Lower lobe of right lung (tissue), 2 donors: ENCODE measurements around the gene PER1. TPM values are rescaled to one million over a fixed set of nuclear protein-coding genes. Genes with fewer than 3 reads are reported as not detected.

Source experiments
- ATAC-seq, 2 donors: fragments of 200-7000 bp; cut with Tn5 transposase; one replicate each; pipeline ENCODE4 v1.9.1; 2020 to 2022; ENCODE audit warnings: mild to moderate bottlenecking in 2 of 2, moderate library complexity in 2 of 2
- DNase-seq: peaks from one replicate; pipeline ENCODE4 v3.0.0-alpha.2; 2020
- H3K27ac ChIP-seq: fragments of 200-600 bp; one replicate; pipeline ENCODE4 v1.8.0; 2022
- H3K27me3 ChIP-seq: fragments of 200-600 bp; one replicate; pipeline ENCODE4 v1.8.0; 2022; ENCODE audit warnings: low read depth
- H3K36me3 ChIP-seq: fragments of 200-600 bp; one replicate; pipeline ENCODE4 v1.8.0; 2022; ENCODE audit warnings: mild to moderate bottlenecking
- H3K4me1 ChIP-seq: fragments of 200-600 bp; one replicate; pipeline ENCODE4 v1.8.0; 2022
- H3K4me3 ChIP-seq: fragments of 200-600 bp; one replicate; pipeline ENCODE4 v1.8.0; 2022; ENCODE audit warnings: mild to moderate bottlenecking
- H3K9me3 ChIP-seq: fragments of 200-600 bp; one replicate; pipeline ENCODE4 v1.8.0; 2022
- intact Hi-C: fragments of 100-400 bp; cut with DNase I; formaldehyde crosslinking; loops from one replicate; pipeline ENCODE4 v1.11.0; 2022
- microRNA-seq: library from miRNA; unstranded; fragments of <30 nt; microRNA quantifications from one replicate; pipeline ENCODE4 v1.2.0, GENCODE V29; 2020; ENCODE audit warnings: borderline number of aligned reads
- total RNA-seq: library from RNA; stranded (reverse); fragmentation: NEBNext Ultra II Directional; extraction: Animal tissue kit (Norgen Biotek cat#: 25700); gene quantifications from one replicate; pipeline ENCODE4 v1.2.1, GENCODE V29; 2021
- TF ChIP-seq, protein P1 (sequence below): fragments of 200-600 bp; IDR thresholded peaks from one replicate; pipeline ENCODE4 v1.8.0; 2022; ENCODE audit warnings: antibody characterized with exemption, mild to moderate bottlenecking
- donor health status: DM: no; HTN: yes; CAD: no; lungs with severe emphysema.

The PER1 gene
- total RNA-seq, 1 donor from 2014 or later = 252 TPM

DNA sequence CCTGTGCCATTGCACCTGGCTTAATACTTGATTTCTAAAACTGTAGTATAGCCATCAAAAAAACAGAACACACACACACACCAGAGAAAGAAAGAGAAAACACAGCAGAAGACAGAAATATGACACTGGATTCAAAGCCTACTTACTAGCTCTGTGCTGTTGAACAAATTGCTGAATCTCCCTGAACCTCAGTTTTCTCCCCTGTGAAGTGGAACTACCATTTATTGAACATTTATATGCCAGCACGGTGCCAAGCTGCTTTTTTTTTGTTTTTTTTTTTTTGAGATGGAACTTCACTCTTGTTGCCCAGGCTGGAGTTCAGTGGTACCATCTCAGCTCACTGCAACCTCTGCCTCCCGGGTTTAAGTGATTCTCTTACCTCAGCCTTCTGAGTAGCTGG, 51.4 kb downstream of the PER1 start:
- Histone ChIP-seq H3K27ac (no peak overlapping the region), H3K27me3 (no peaks in the 10 kb centered on the region), H3K4me3 (no peak overlapping the region), H3K9me3 (no peaks in the 10 kb centered on the region), H3K4me1 (no peaks in the 10 kb centered on the region), H3K36me3 (no peaks in the 10 kb centered on the region)
- DNase-seq (no peak), ATAC-seq (no peak)
- TF ChIP-seq, protein P1, sequence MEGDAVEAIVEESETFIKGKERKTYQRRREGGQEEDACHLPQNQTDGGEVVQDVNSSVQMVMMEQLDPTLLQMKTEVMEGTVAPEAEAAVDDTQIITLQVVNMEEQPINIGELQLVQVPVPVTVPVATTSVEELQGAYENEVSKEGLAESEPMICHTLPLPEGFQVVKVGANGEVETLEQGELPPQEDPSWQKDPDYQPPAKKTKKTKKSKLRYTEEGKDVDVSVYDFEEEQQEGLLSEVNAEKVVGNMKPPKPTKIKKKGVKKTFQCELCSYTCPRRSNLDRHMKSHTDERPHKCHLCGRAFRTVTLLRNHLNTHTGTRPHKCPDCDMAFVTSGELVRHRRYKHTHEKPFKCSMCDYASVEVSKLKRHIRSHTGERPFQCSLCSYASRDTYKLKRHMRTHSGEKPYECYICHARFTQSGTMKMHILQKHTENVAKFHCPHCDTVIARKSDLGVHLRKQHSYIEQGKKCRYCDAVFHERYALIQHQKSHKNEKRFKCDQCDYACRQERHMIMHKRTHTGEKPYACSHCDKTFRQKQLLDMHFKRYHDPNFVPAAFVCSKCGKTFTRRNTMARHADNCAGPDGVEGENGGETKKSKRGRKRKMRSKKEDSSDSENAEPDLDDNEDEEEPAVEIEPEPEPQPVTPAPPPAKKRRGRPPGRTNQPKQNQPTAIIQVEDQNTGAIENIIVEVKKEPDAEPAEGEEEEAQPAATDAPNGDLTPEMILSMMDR = no peak
- intact Hi-C loops = no loop called here

DNA sequence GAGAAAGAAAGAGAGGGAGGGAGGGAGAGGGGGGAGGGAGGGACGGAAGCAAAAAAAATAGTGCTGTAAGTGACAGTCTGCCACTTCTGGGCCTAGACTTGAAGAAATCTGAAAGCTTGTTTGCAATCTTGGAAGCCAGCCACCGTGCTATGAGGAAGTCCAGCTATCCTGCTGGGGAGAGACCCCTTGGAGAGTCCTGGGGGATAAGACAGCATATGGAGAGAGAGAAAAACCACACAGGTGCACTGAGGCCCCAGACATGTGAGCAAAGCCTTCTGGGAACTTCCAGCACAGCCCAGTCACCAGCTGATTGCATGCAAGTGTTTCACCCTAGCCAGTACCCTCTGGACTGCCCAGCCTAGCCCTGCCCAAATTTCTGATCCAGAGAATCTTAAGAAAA, 52.1 kb downstream of the PER1 start:
- intact Hi-C loops = no loop called here
- ATAC-seq = peak in 1 of 2 donors; percentile 16
- H3K9me3 ChIP-seq = no peaks in the 10 kb centered on the region
- no peak overlapping the region for H3K27ac ChIP-seq
- no peak for DNase-seq
- no peaks in the 10 kb centered on the region for H3K4me1 ChIP-seq
- H3K36me3 ChIP-seq = no peaks in the 10 kb centered on the region
- H3K4me3 ChIP-seq = no peak overlapping the region
- no peaks in the 10 kb centered on the region for H3K27me3 ChIP-seq
- TF ChIP-seq, protein P1 = no peak

DNA sequence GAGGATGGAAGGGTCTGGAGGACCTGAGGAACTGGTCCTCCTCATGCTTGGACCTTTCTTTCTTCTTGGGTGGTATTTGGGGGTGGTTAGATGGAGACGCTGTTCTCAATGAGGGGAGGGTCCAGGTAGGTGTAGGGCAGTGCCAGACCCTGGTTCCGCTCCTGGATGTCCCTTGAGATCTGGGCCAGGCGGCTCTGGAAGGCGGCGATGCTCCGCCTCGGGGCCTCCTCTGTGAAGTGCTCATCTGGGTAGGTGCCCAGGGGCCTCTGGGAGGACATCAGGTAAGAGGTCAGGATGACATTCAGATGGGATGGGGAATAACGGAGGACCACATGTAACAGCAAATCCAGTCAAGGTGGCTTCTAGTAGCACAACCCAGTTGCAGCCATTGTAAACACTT, 55.7 kb downstream of the PER1 start:
- Histone ChIP-seq H3K4me3 (no peak overlapping the region), H3K27me3 (peaks cover 8% of the 10 kb centered on the region), H3K4me1 (no peaks in the 10 kb centered on the region), H3K27ac (no peak overlapping the region), H3K36me3 (no peaks in the 10 kb centered on the region), H3K9me3 (no peaks in the 10 kb centered on the region)
- no peak for ATAC-seq
- TF ChIP-seq, protein P1 = no peak
- intact Hi-C loops = no loop called here
- DNase-seq = no peak

DNA sequence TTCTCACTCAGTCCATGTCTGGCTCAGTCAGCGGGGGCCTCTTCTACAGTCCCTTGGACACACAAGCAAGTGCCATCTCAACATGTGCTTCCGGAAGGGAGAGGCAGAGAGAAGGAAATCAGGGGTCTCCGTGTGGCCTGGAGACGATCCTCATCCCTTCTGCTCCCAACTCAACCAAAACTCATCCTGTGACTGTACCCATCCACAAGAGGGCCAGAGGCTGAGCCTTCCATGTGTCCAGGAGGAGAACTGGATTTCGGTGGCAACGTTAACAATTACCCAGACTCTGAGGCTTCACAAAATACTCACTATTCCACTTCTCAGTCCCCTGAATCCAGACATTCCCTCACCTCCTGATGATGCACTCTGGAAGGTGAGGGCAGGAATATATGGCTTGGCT, 56.8 kb downstream of the PER1 start:
- ATAC-seq (no peak), DNase-seq (no peak)
- Histone ChIP-seq H3K36me3 (no peaks in the 10 kb centered on the region), H3K4me3 (no peak overlapping the region), H3K27me3 (peaks cover 14% of the 10 kb centered on the region), H3K9me3 (no peaks in the 10 kb centered on the region), H3K4me1 (no peaks in the 10 kb centered on the region), H3K27ac (no peak overlapping the region)
- TF ChIP-seq, protein P1 = no peak
- intact Hi-C loops = no loop called here

DNA sequence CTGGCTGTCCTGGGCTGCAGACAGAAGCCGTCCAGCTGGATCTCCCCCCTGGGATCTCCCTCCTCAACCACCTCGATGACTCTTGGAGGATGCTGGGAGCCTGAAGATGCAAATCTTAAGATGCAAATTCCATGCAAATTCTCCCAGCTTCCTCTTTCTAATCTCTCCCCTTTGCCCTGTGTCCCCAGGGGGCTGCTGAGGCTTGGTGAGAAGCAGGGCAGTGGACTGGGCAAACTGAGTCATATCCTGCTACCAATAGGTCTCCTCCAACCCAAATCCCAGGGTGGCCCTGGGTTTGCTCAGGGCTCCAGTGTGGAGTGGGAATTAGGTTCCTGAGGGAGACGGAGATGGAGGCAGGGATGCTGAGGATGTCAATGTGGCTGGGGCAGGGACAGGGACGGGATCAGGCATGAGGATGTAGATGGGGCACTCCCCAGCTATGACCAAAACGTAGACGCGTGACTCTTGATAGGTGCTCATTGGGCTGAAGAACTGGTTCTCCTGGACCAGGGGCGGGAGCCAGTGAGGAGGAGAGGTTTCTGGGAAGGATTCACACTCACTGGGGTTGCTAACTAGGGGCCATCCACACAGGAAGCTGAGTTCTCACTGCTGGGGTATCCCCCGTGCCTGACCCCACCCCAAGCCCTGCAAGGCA, 61.0 kb downstream of the PER1 start:
- ATAC-seq = no peak
- intact Hi-C loops = no loop called here

More for the DNA sequence above, 61.0 kb downstream of the PER1 start:
- Histone ChIP-seq H3K27me3 (peaks cover 32% of the 10 kb centered on the region), H3K36me3 (no peaks in the 10 kb centered on the region), H3K27ac (no peak overlapping the region), H3K9me3 (no peaks in the 10 kb centered on the region), H3K4me3 (no peak overlapping the region), H3K4me1 (no peaks in the 10 kb centered on the region)
- DNase-seq = no peak
- TF ChIP-seq, protein P1 = no peak

Small RNAs within 50 kb of the gene (microRNA-seq; reads per million reads assigned to microRNA genes)
- gene MIR4521 (36.7 reads per million, percentile 38 among the genes with 10 or more reads in this experiment), gene MIR6883 (not detected)

Other genes starting within 250 kb of the PER1 start
- gene RNF227, start 236.1 kb downstream of the PER1 start, total RNA-seq = 7.5 TPM
- gene KCNAB3, start 222.5 kb downstream of the PER1 start, total RNA-seq = 5.2 TPM
- gene TRAPPC1, start 220.5 kb downstream of the PER1 start, total RNA-seq = 110 TPM
- gene CNTROB, start 220.2 kb downstream of the PER1 start, total RNA-seq = 56.2 TPM
- 3.1 TPM for gene GUCY2D, start 149.8 kb downstream of the PER1 start, total RNA-seq
- 53.5 TPM for gene ALOX15B, start 113.3 kb downstream of the PER1 start, total RNA-seq
- gene ALOX12B, start 64.7 kb downstream of the PER1 start, total RNA-seq = not detected
- gene ALOXE3, start 33.9 kb downstream of the PER1 start, total RNA-seq = not detected
- gene HES7, start 28.3 kb downstream of the PER1 start, total RNA-seq = 0.21 TPM
- gene VAMP2, start 10.5 kb upstream of the PER1 start, total RNA-seq = 77.0 TPM
- 12.9 TPM for gene TMEM107, start 24.0 kb upstream of the PER1 start, total RNA-seq
- 7.7 TPM for gene BORCS6, start 37.8 kb upstream of the PER1 start, total RNA-seq
- 2.2 TPM for gene AURKB, start 58.2 kb upstream of the PER1 start, total RNA-seq
- gene CTC1, start 95.7 kb upstream of the PER1 start, total RNA-seq = 57.8 TPM
- gene PFAS, start 96.9 kb upstream of the PER1 start, total RNA-seq = 25.3 TPM
- gene RANGRF, start 136.3 kb upstream of the PER1 start, total RNA-seq = 24.6 TPM
- gene SLC25A35, start 143.0 kb upstream of the PER1 start, total RNA-seq = 7.7 TPM
- gene ARHGEF15, start 157.8 kb upstream of the PER1 start, total RNA-seq = 30.3 TPM
- not detected for gene ODF4, start 187.4 kb upstream of the PER1 start, total RNA-seq
- 1,194 TPM for gene RPL26, start 230.8 kb upstream of the PER1 start, total RNA-seq
- not detected for gene RNF222, start 245.4 kb upstream of the PER1 start, total RNA-seq